A673 (cell line): ENCODE measurements around the gene TMX3. TPM values are rescaled to one million over a fixed set of nuclear protein-coding genes. Genes with fewer than 3 reads are reported as not detected.

ENCODE experiments used
- BruUV-seq: library from RNA; stranded (reverse); fragments of 400-500 nt; replicated peaks from 2 replicates; lab custom pipeline; 2021; lab: Mats Ljungman, UMichigan
- CTCF ChIA-PET: fragments of 300-600 bp; sonication (Branson Sonifier 250); formaldehyde crosslinking; loops from one replicate; lab custom pipeline; 2022; ENCODE audit warnings: antibody characterized with exemption; lab: Charles Lee
- POLR2A ChIA-PET: fragments of 300-600 bp; sonication (Branson Sonifier 250); formaldehyde crosslinking; loops from one replicate; lab custom pipeline; 2022; ENCODE audit warnings: antibody characterized with exemption; ENCODE audit not compliant: low non-redundant PET; lab: Charles Lee
- DNase-seq: peaks from one replicate; pipeline ENCODE4 v3.0.0-alpha.2; 2015; ENCODE audit warnings: low spot score
- H3K27ac ChIP-seq: fragments of 200-600 bp; sonication (generic); 2 replicates; pipeline ENCODE4 v1.5.1; 2016; ENCODE audit warnings: mixed run types, low read depth, mild to moderate bottlenecking, mixed read lengths, antibody characterized with exemption, low read length; ENCODE audit not compliant: poor library complexity, severe bottlenecking
- H3K27me3 ChIP-seq: fragments of 200-600 bp; sonication (generic); replicated peaks from 2 replicates; pipeline ENCODE4 v1.6.1; 2017; ENCODE audit warnings: mixed run types, low read depth, mild to moderate bottlenecking, mixed read lengths, antibody characterized with exemption, low read length; ENCODE audit not compliant: insufficient read depth, poor library complexity
- H3K36me3 ChIP-seq: fragments of 200-600 bp; sonication (generic); 2 replicates; pipeline ENCODE4 v1.6.1; 2016; ENCODE audit warnings: mixed run types, mild to moderate bottlenecking, mixed read lengths, antibody characterized with exemption, low read length; ENCODE audit not compliant: insufficient read depth, poor library complexity, severe bottlenecking
- H3K4me1 ChIP-seq: fragments of 200-600 bp; sonication (generic); 2 replicates; pipeline ENCODE4 v1.6.1; 2017; ENCODE audit warnings: mixed run types, mild to moderate bottlenecking, mixed read lengths, antibody characterized with exemption, low read length; ENCODE audit not compliant: insufficient read depth, poor library complexity, severe bottlenecking
- H3K4me3 ChIP-seq: fragments of 200-600 bp; sonication (generic); 2 replicates; pipeline ENCODE4 v1.5.1; 2016; ENCODE audit warnings: low read depth, mixed run types, mild to moderate bottlenecking, mixed read lengths, low read length; ENCODE audit not compliant: poor library complexity, severe bottlenecking
- H3K9me3 ChIP-seq: fragments of 200-600 bp; sonication (generic); 2 replicates; pipeline ENCODE4 v1.6.1; 2016; ENCODE audit warnings: mixed run types, low read depth, mild to moderate bottlenecking, mixed read lengths, antibody characterized with exemption, low read length; ENCODE audit not compliant: poor library complexity, severe bottlenecking
- CTCF ChIP-seq: fragments of 300-800, 200-600 bp; sonication (generic); conservative IDR thresholded peaks from 2 replicates; pipeline ENCODE4 v1.5.1; 2017; ENCODE audit warnings: low read depth, mild to moderate bottlenecking, antibody characterized with exemption, low read length, moderate library complexity, mixed read lengths
- EZH2 ChIP-seq: fragments of 200-600 bp; sonication (generic); IDR thresholded peaks from 2 replicates; pipeline ENCODE4 v1.6.1; 2017; ENCODE audit warnings: borderline replicate concordance, low read depth, mild to moderate bottlenecking, mixed read lengths, antibody characterized with exemption, low read length; ENCODE audit not compliant: poor library complexity, severe bottlenecking
- intact Hi-C: fragments of 100-400 bp; cut with micrococcal nuclease; formaldehyde crosslinking; loops from one replicate; pipeline ENCODE4 v1.10.0; 2022; ENCODE audit not compliant: unreplicated experiment
- total RNA-seq: library from RNA; stranded (reverse); gene quantifications from 2 replicates; pipeline ENCODE4 v1.2.3, GENCODE V29; 2021

The TMX3 gene
- total RNA-seq, 1 experiment from 2014 or later: 56.0 TPM

DNA sequence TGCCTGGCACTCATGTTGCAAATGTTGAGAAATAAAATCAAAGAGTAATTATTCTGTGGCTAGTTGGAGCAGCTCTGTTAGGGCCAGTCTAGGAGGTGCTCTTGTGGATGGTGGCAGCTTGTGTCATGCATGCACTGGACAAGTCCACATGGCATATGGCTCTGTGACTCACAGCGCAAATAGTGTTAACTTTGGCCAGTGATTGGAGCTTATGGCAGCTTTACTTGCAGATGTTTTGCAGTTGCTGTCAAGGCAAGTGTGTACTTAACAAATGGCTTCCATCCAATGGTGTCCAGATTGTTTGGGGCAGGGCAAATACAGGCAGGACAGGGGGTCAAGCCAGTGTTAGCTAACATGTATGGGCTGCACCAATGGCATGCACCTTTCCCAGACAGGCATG lies 26.1 kb upstream of the TMX3 start:
- no peak for TF ChIP-seq EZH2
- no peak for TF ChIP-seq CTCF
- no peak for DNase-seq

DNA sequence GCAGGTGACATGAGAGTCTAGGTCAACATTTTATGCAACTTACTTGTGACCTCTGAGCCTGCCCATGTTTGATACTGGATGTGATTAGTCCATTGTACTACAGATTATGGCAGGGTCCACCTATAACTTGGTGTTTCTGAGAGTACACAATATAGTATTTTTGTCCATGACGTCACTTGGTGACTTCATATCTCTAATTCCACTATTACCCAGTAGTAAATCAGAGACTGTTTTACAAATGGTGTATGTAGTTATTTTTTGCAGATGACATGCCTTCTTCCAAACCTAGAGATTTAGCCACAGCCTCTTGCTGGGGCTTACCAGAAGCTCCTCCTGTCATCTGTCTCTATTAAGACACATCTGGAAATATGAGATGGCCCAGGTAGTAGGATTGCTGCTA lies 24.6 kb upstream of the TMX3 start:
- DNase-seq: no peak
- H3K36me3 ChIP-seq: no peaks in the 10 kb centered on the region
- H3K9me3 ChIP-seq: no peaks in the 10 kb centered on the region
- ChIA-PET CTCF (no interaction called here), POLR2A (no interaction called here)
- H3K4me1 ChIP-seq: peaks cover 9% of the 10 kb centered on the region
- intact Hi-C loops: loop anchor here (5.0 to 10.0 kb wide), 4 partner anchors 77 to 232 kb away; no protein-coding TSS in a partner anchor
- no peak overlapping the region for H3K27ac ChIP-seq
- H3K4me3 ChIP-seq: no peak overlapping the region
- H3K27me3 ChIP-seq: no peaks in the 10 kb centered on the region
- no TSS peak for BruUV-seq
- TF ChIP-seq EZH2 (no peak), CTCF (no peak)

More for the DNA sequence above, 26.1 kb upstream of the TMX3 start:
- BruUV-seq: no TSS peak
- intact Hi-C loops: no loop called here
- H3K27ac ChIP-seq: no peak overlapping the region
- no peaks in the 10 kb centered on the region for H3K9me3 ChIP-seq
- H3K4me3 ChIP-seq: no peak overlapping the region
- CTCF ChIA-PET: no interaction called here
- POLR2A ChIA-PET: no interaction called here
- H3K4me1 ChIP-seq: no peaks in the 10 kb centered on the region
- H3K27me3 ChIP-seq: no peaks in the 10 kb centered on the region
- H3K36me3 ChIP-seq: no peaks in the 10 kb centered on the region

- H3K27me3 ChIP-seq: no peaks in the 10 kb centered on the region
- TF ChIP-seq EZH2: no peak
- TF ChIP-seq CTCF: no peak
- ChIA-PET POLR2A (no interaction called here), CTCF (no interaction called here)
- H3K27ac ChIP-seq: no peak overlapping the region
- DNase-seq: no peak
- BruUV-seq: no TSS peak
- H3K4me1 ChIP-seq: peaks cover 18% of the 10 kb centered on the region
- H3K36me3 ChIP-seq: no peaks in the 10 kb centered on the region
- H3K9me3 ChIP-seq: no peaks in the 10 kb centered on the region
- H3K4me3 ChIP-seq: no peak overlapping the region
- intact Hi-C loops: loop anchor here (5.0 to 10.0 kb wide), 4 partner anchors 76 to 231 kb away; no protein-coding TSS in a partner anchor
These were observed 23.7 kb upstream of the TMX3 start for GRCh38 chr18:68738564-68738963.
